ENCODE results near the gene AP3M1.

- TF ChIP-seq CTCF (IDR thresholded peaks at IDR 0.05): no peak
- no peak for TF ChIP-seq POLR2A (IDR thresholded peaks at IDR 0.05)
Measured at GRCh38 chr10:74194999-74195398, 44.4 kb upstream of the AP3M1 start.

Data from thyroid gland (tissue), 4 donors.